OCI-LY3 (cell line): Measurements from ENCODE around the gene PWP1.

Source experiments
- H2AFZ ChIP-seq: fragments of 200-600, 300-600 bp; shearing (Covaris generic); 2 replicates; pipeline ENCODE4 v1.6.0; 2014; ENCODE audit warnings: antibody characterized with exemption, low read depth, low read length
- H3K27ac ChIP-seq: fragments of 200-600, 300-600 bp; sonication (generic); 2 replicates; pipeline ENCODE4 v1.5.1; 2014; ENCODE audit warnings: mild to moderate bottlenecking, low read length, moderate library complexity, mixed read lengths
- H3K27me3 ChIP-seq: fragments of 200-600, 300-600 bp; sonication (generic); 2 replicates; pipeline ENCODE4 v1.6.1; 2014; ENCODE audit warnings: low read depth, low read length, mixed read lengths
- H3K36me3 ChIP-seq: fragments of 200-600, 300-600 bp; sonication (generic); replicated peaks from 2 replicates; pipeline ENCODE3; 2014; ENCODE audit warnings: low read depth, low read length, mixed read lengths
- H3K4me1 ChIP-seq: fragments of 300-600, 200-600 bp; sonication (generic); 2 replicates; pipeline ENCODE4 v1.6.1; 2014; ENCODE audit warnings: low read length, mixed read lengths
- H3K4me2 ChIP-seq: fragments of 200-600, 300-600 bp; sonication (generic); 2 replicates; pipeline ENCODE4 v1.6.1; 2014; ENCODE audit warnings: low read length, mixed read lengths
- H3K4me3 ChIP-seq: fragments of 300-600, 200-600 bp; sonication (generic); 2 replicates; pipeline ENCODE4 v1.5.1; 2014; ENCODE audit warnings: antibody characterized with exemption, mild to moderate bottlenecking, low read length, moderate library complexity
- H3K79me2 ChIP-seq: fragments of 300-600, 200-600 bp; shearing (Covaris generic); 2 replicates; pipeline ENCODE4 v1.6.1; 2014; ENCODE audit warnings: mild to moderate bottlenecking, low read length, mixed read lengths
- H3K9ac ChIP-seq: fragments of 300-600, 200-600 bp; shearing (Covaris generic); 2 replicates; pipeline ENCODE4 v1.6.0; 2014; ENCODE audit warnings: mild to moderate bottlenecking, low read length, moderate library complexity
- H3K9me3 ChIP-seq: fragments of 200-600, 300-600 bp; shearing (Covaris generic); 2 replicates; pipeline ENCODE4 v1.6.1; 2014; ENCODE audit warnings: low read length, mixed read lengths; ENCODE audit not compliant: insufficient read depth
- H4K20me1 ChIP-seq: fragments of 200-600, 300-600 bp; sonication (generic); 2 replicates; pipeline ENCODE4 v1.6.1; 2016; ENCODE audit warnings: low read length, mixed read lengths; ENCODE audit not compliant: insufficient read depth
- CTCF ChIP-seq: fragments of 200-600, 300-600 bp; sonication (generic); IDR thresholded peaks from 2 replicates; pipeline ENCODE4 v1.5.1; 2014; ENCODE audit warnings: antibody characterized with exemption, low read length, low read depth
- EZH2phosphoT487 ChIP-seq: fragments of 200-600 bp; shearing (Covaris generic); IDR thresholded peaks from 2 replicates; pipeline ENCODE4 v1.6.1; 2018; ENCODE audit warnings: antibody characterized with exemption, mixed run types, low read depth

PWP1 gene

GRCh38 chr12:107677671-107678070 lies 7.9 kb upstream of the PWP1 start:
- Histone ChIP-seq H4K20me1 (no peaks in the 10 kb centered on the region), H3K36me3 (no peaks in the 10 kb centered on the region), H3K79me2 (no peaks in the 10 kb centered on the region), H2AFZ (no peak overlapping the region), H3K9ac (no peak overlapping the region), H3K9me3 (no peaks in the 10 kb centered on the region), H3K27me3 (peaks cover 17% of the 10 kb centered on the region), H3K4me2 (no peak overlapping the region), H3K4me1 (no peaks in the 10 kb centered on the region), H3K27ac (no peak overlapping the region), H3K4me3 (no peak overlapping the region)
- TF ChIP-seq EZH2phosphoT487: no peak
- no peak for TF ChIP-seq CTCF

- Histone ChIP-seq H2AFZ (no peak overlapping the region), H3K4me2 (no peak overlapping the region), H3K27ac (no peak overlapping the region), H3K27me3 (peaks cover 17% of the 10 kb centered on the region), H4K20me1 (no peaks in the 10 kb centered on the region), H3K4me1 (no peaks in the 10 kb centered on the region), H3K79me2 (no peaks in the 10 kb centered on the region), H3K9ac (no peak overlapping the region), H3K36me3 (no peaks in the 10 kb centered on the region), H3K4me3 (no peak overlapping the region), H3K9me3 (no peaks in the 10 kb centered on the region)
- TF ChIP-seq CTCF (no peak), EZH2phosphoT487 (no peak)
Observed at GRCh38 chr12:107679336-107679735, 6.3 kb upstream of the PWP1 start.

GRCh38 chr12:107681455-107681835 lies 4.2 kb upstream of the PWP1 start:
- H3K27ac ChIP-seq: no peak overlapping the region
- no peaks in the 10 kb centered on the region for H4K20me1 ChIP-seq
- H3K4me2 ChIP-seq: no peak overlapping the region
- H3K36me3 ChIP-seq: no peaks in the 10 kb centered on the region
- no peaks in the 10 kb centered on the region for H3K9me3 ChIP-seq
- H3K9ac ChIP-seq: no peak overlapping the region
- H3K27me3 ChIP-seq: peaks cover 17% of the 10 kb centered on the region
- H3K4me3 ChIP-seq: no peak overlapping the region
- peaks cover 9% of the 10 kb centered on the region for H3K4me1 ChIP-seq
- peaks cover 9% of the 10 kb centered on the region for H3K79me2 ChIP-seq
- no peak for TF ChIP-seq CTCF
- no peak for TF ChIP-seq EZH2phosphoT487
- no peak overlapping the region for H2AFZ ChIP-seq

GRCh38 chr12:107681836-107682820 lies 3.5 kb upstream of the PWP1 start:
- Histone ChIP-seq H3K4me1 (peaks cover 12% of the 10 kb centered on the region), H4K20me1 (no peaks in the 10 kb centered on the region), H3K9me3 (no peaks in the 10 kb centered on the region), H3K4me2 (no peak overlapping the region), H3K36me3 (no peaks in the 10 kb centered on the region), H3K79me2 (peaks cover 16% of the 10 kb centered on the region), H3K9ac (no peak overlapping the region), H3K27ac (no peak overlapping the region), H2AFZ (no peak overlapping the region), H3K27me3 (peaks cover 17% of the 10 kb centered on the region), H3K4me3 (no peak overlapping the region)
- TF ChIP-seq CTCF (no peak), EZH2phosphoT487 (no peak)
